G401 (cell line): ENCODE results near the gene UST. TPM values are rescaled to one million over a fixed set of nuclear protein-coding genes. Genes with fewer than 3 reads are reported as not detected.

Experiments
- DNase-seq: peaks from one replicate; pipeline ENCODE4 v3.0.0-alpha.2; 2015; ENCODE audit warnings: low spot score
- in situ Hi-C: cut with HindIII; loops from 2 replicates; pipeline ENCODE4 v1.10.0; 2016; ENCODE audit warnings: low sequenced_read_pairs, mixed read lengths
- total RNA-seq: library from RNA; depleted of rRNA; stranded (reverse); fragments of >200 nt; shearing (Covaris generic); gene quantifications from 2 replicates; pipeline ENCODE4 v1.2.3, GENCODE V29; 2014

Gene UST
- total RNA-seq, 1 experiment from 2014 or later = not detected

- DNase-seq = no peak
- in situ Hi-C loops = no loop called here
Observed at GRCh38 chr6:148881593-148882311, 134.9 kb downstream of the UST start.

GRCh38 chr6:148883270-148883669, 136.4 kb downstream of the UST start:
- DNase-seq = no peak
- in situ Hi-C loops = no loop called here

GRCh38 chr6:148884461-148884860, 137.6 kb downstream of the UST start:
- in situ Hi-C loops = no loop called here
- DNase-seq = no peak

- no peak for DNase-seq
- in situ Hi-C loops = no loop called here
Observed at GRCh38 chr6:148885136-148885865, 138.5 kb downstream of the UST start.

- in situ Hi-C loops = no loop called here
- peak; percentile 61 for DNase-seq
Observed at GRCh38 chr6:148885925-148886845, 139.4 kb downstream of the UST start.

GRCh38 chr6:148887181-148887580, 140.4 kb downstream of the UST start:
- no peak for DNase-seq
- in situ Hi-C loops = no loop called here

GRCh38 chr6:148888856-148889255, 142.0 kb downstream of the UST start:
- in situ Hi-C loops = no loop called here
- peak; percentile 43 for DNase-seq

- no peak for DNase-seq
- in situ Hi-C loops = no loop called here
Observed at GRCh38 chr6:148890096-148890495, 143.3 kb downstream of the UST start.

GRCh38 chr6:148890652-148891404, 144.0 kb downstream of the UST start:
- DNase-seq = no peak
- in situ Hi-C loops = no loop called here

GRCh38 chr6:148891405-148891783, 144.6 kb downstream of the UST start:
- in situ Hi-C loops = no loop called here
- DNase-seq = no peak

GRCh38 chr6:148892247-148892646, 145.4 kb downstream of the UST start:
- in situ Hi-C loops = no loop called here

GRCh38 chr6:148893073-148893472, 146.2 kb downstream of the UST start:
- DNase-seq = no peak
- in situ Hi-C loops = no loop called here

More at GRCh38 chr6:148892247-148892646, 145.4 kb downstream of the UST start:
- no peak for DNase-seq

- no peak for DNase-seq
Observed at GRCh38 chr6:148893481-148893880, 146.7 kb downstream of the UST start.

GRCh38 chr6:148898376-148899014, 151.7 kb downstream of the UST start:
- in situ Hi-C loops = no loop called here
- no peak for DNase-seq

More at GRCh38 chr6:148893481-148893880, 146.7 kb downstream of the UST start:
- in situ Hi-C loops = no loop called here

- in situ Hi-C loops = no loop called here
- DNase-seq = peak; percentile 72
Observed at GRCh38 chr6:148904896-148905870, 158.4 kb downstream of the UST start.

- DNase-seq = peak; percentile 74
- in situ Hi-C loops = no loop called here
Observed at GRCh38 chr6:148905901-148906300, 159.1 kb downstream of the UST start.

GRCh38 chr6:148906386-148906785, 159.6 kb downstream of the UST start:
- no peak for DNase-seq
- in situ Hi-C loops = no loop called here
